ENCODE measurements around the gene HNRNPF. TPM values are rescaled to one million over a fixed set of nuclear protein-coding genes. Genes with fewer than 3 reads are reported as not detected.

The HNRNPF gene
- polyA plus RNA-seq, 1 donor (not counting 4 experiments of a cell fraction or from before 2014, with no cell fraction given) = 238 TPM

DNA sequence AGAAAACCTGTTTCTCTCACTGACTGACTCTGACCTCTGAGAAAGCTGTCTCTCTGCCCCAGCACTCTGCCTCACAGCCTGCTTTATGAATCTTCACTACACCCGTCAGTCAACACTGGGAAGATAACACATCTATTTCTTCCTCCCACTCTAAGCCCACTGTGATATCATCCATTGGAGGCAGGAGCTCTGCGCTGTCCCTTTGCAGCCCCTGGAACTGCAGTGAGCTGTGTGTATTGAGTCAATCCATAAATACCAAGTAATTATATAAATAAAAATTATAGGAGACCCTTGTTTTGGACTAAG is 54.7 kb downstream of the HNRNPF start:
- no peak for FAIRE-seq
- no peaks in the 10 kb centered on the region for H4K20me1 ChIP-seq (ENCODE audit: control insufficient read depth, extremely low read depth, insufficient read depth, low read length)
- H3K36me3 ChIP-seq (ENCODE audit: control insufficient read depth in 2 of 2, extremely low read depth in 1 of 2, insufficient read depth in 2 of 2, low read length in 2 of 2) = no peaks in the 10 kb centered on the region
- dilution Hi-C loops (cut with MboI; ENCODE audit: extremely low pct_ligation_motif_present, low sequenced_read_pairs) = no loop called here
- no peaks in the 10 kb centered on the region for H3K79me2 ChIP-seq (ENCODE audit: control insufficient read depth, insufficient read depth, low read length)
- H3K9ac ChIP-seq (ENCODE audit: control insufficient read depth, extremely low read depth, insufficient read depth, low read length) = no peak overlapping the region
- TF ChIP-seq, protein P1, sequence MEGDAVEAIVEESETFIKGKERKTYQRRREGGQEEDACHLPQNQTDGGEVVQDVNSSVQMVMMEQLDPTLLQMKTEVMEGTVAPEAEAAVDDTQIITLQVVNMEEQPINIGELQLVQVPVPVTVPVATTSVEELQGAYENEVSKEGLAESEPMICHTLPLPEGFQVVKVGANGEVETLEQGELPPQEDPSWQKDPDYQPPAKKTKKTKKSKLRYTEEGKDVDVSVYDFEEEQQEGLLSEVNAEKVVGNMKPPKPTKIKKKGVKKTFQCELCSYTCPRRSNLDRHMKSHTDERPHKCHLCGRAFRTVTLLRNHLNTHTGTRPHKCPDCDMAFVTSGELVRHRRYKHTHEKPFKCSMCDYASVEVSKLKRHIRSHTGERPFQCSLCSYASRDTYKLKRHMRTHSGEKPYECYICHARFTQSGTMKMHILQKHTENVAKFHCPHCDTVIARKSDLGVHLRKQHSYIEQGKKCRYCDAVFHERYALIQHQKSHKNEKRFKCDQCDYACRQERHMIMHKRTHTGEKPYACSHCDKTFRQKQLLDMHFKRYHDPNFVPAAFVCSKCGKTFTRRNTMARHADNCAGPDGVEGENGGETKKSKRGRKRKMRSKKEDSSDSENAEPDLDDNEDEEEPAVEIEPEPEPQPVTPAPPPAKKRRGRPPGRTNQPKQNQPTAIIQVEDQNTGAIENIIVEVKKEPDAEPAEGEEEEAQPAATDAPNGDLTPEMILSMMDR (optimal IDR thresholded peaks at IDR 0.05 in 1 of 3, IDR thresholded peaks at IDR 0.05 in 1 of 3, conservative IDR thresholded peaks at IDR 0.05 in 1 of 3; ENCODE audit: extremely low read depth in 1 of 3, insufficient read depth in 2 of 3, low read length in 3 of 3) = no peak
- TF ChIP-seq EZH2 (IDR thresholded peaks at IDR 0.05; ENCODE audit: low read length) = no peak
- H3K4me3 ChIP-seq (ENCODE audit: control insufficient read depth in 2 of 3, extremely low read depth in 1 of 3, insufficient read depth in 2 of 3, low read depth in 1 of 3, low read length in 3 of 3) = no peak overlapping the region
- H3K4me1 ChIP-seq (ENCODE audit: control insufficient read depth, extremely low read depth, insufficient read depth, low read length) = peaks cover 27% of the 10 kb centered on the region
- DNase-seq (ENCODE audit: low read depth, low spot score) = no peak
- no peak overlapping the region for H3K4me2 ChIP-seq (ENCODE audit: control insufficient read depth, extremely low read depth, insufficient read depth, low read depth, low read length)
- H3K27me3 ChIP-seq (ENCODE audit: control insufficient read depth, extremely low read depth, insufficient read depth, low read length) = no peaks in the 10 kb centered on the region
- H3K27ac ChIP-seq (ENCODE audit: control insufficient read depth, insufficient read depth, low read length) = no peak overlapping the region
- no peaks in the 10 kb centered on the region for H3K9me1 ChIP-seq (ENCODE audit: control insufficient read depth, extremely low read depth, insufficient read depth, low read length)
- H3K9me3 ChIP-seq (ENCODE audit: control insufficient read depth, low read depth, low read length) = no peaks in the 10 kb centered on the region
- peak overlapping the region; percentile 30 for H2AFZ ChIP-seq (ENCODE audit: control insufficient read depth, low read length)

- FAIRE-seq (no peak), DNase-seq (ENCODE audit: low read depth, low spot score) (no peak)
- Histone ChIP-seq H3K9ac (ENCODE audit: control insufficient read depth, extremely low read depth, insufficient read depth, low read length) (no peak overlapping the region), H3K9me1 (ENCODE audit: control insufficient read depth, extremely low read depth, insufficient read depth, low read length) (no peaks in the 10 kb centered on the region), H3K27me3 (ENCODE audit: control insufficient read depth, extremely low read depth, insufficient read depth, low read length) (no peaks in the 10 kb centered on the region), H3K4me2 (ENCODE audit: control insufficient read depth, extremely low read depth, insufficient read depth, low read depth, low read length) (no peak overlapping the region), H3K9me3 (ENCODE audit: control insufficient read depth, low read depth, low read length) (no peaks in the 10 kb centered on the region), H3K4me3 (ENCODE audit: control insufficient read depth in 2 of 3, extremely low read depth in 1 of 3, insufficient read depth in 2 of 3, low read depth in 1 of 3, low read length in 3 of 3) (no peak overlapping the region), H2AFZ (ENCODE audit: control insufficient read depth, low read length) (peak overlapping the region; percentile 30), H3K79me2 (ENCODE audit: control insufficient read depth, insufficient read depth, low read length) (no peaks in the 10 kb centered on the region), H3K36me3 (ENCODE audit: control insufficient read depth in 2 of 2, extremely low read depth in 1 of 2, insufficient read depth in 2 of 2, low read length in 2 of 2) (no peaks in the 10 kb centered on the region), H3K4me1 (ENCODE audit: control insufficient read depth, extremely low read depth, insufficient read depth, low read length) (peaks cover 28% of the 10 kb centered on the region), H4K20me1 (ENCODE audit: control insufficient read depth, extremely low read depth, insufficient read depth, low read length) (no peaks in the 10 kb centered on the region), H3K27ac (ENCODE audit: control insufficient read depth, insufficient read depth, low read length) (no peak overlapping the region)
- TF ChIP-seq, protein P1 (optimal IDR thresholded peaks at IDR 0.05 in 1 of 3, IDR thresholded peaks at IDR 0.05 in 1 of 3, conservative IDR thresholded peaks at IDR 0.05 in 1 of 3; ENCODE audit: extremely low read depth in 1 of 3, insufficient read depth in 2 of 3, low read length in 3 of 3) = no peak
- TF ChIP-seq EZH2 (IDR thresholded peaks at IDR 0.05; ENCODE audit: low read length) = no peak
- dilution Hi-C loops (cut with MboI; ENCODE audit: extremely low pct_ligation_motif_present, low sequenced_read_pairs) = no loop called here
Observed at GRCh38 chr10:43353495-43354329, 55.3 kb downstream of the HNRNPF start.

Data from keratinocyte (primary cell).